GM12878 (cell line): ENCODE results near the gene ZNF765. TPM values are rescaled to one million over a fixed set of nuclear protein-coding genes. Genes with fewer than 3 reads are reported as not detected.
"Not testable (repeated sequence)": the region's sequence is repeated elsewhere in the genome, so short reads cannot be mapped to it uniquely, and the experiment has no call there.

Experiments
- ATAC-seq: fragments of 200-7000 bp; cut with Tn5 transposase; 3 replicates; pipeline ENCODE4 v1.9.1; 2020; ENCODE audit warnings: mild to moderate bottlenecking, moderate library complexity
- BruUV-seq: library from RNA; stranded (reverse); fragments of 400-500 nt; replicated peaks from 2 replicates; lab custom pipeline; 2021; lab: Mats Ljungman, UMichigan
- CTCF ChIA-PET: fragments of 300-600 bp; sonication (Branson Sonifier 250); formaldehyde crosslinking; extraction: SDS; loops from one replicate; lab custom pipeline; 2021; ENCODE audit warnings: inconsistent platforms; lab: Yijun Ruan, JAX
- POLR2A ChIA-PET: fragments of 350-600 bp; formaldehyde crosslinking; extraction: SDS; loops from one replicate; lab custom pipeline; 2021; ENCODE audit warnings: inconsistent platforms; lab: Charles Lee
- RAD21 ChIA-PET: fragments of 300-600 bp; sonication (Branson Sonifier 250); formaldehyde crosslinking; loops from one replicate; lab custom pipeline; 2023; ENCODE audit warnings: antibody characterized with exemption; ENCODE audit not compliant: unreplicated experiment; lab: Charles Lee
- SMC1A ChIA-PET: fragments of 300-600 bp; sonication (Branson Sonifier 250); formaldehyde crosslinking; loops from one replicate; lab custom pipeline; 2023; ENCODE audit not compliant: unreplicated experiment, uncharacterized antibody; lab: Charles Lee
- DNase-seq: peaks from one replicate; pipeline ENCODE4 v3.0.0-alpha.2; 2011; ENCODE audit warnings: low read depth, low spot score
- FAIRE-seq: peaks from 3 replicates; lab custom pipeline; 2011; peaks lifted over from hg19 to GRCh38; lab: Jason Lieb, UNC
- H2AFZ ChIP-seq: 2 replicates; pipeline ENCODE4 v1.6.0; 2011; ENCODE audit warnings: low read depth, low read length, control low read depth; ENCODE audit not compliant: control insufficient read depth
- H3K27ac ChIP-seq: 2 replicates; pipeline ENCODE4 v1.5.1; 2011; ENCODE audit warnings: control low read depth; ENCODE audit not compliant: control insufficient read depth, insufficient read depth
- H3K27me3 ChIP-seq, 2 experiments: replicated peaks in 1 of 2; 2 replicates each; pipeline versions ENCODE4 v1.6.0 to v1.6.1; 2011; ENCODE audit warnings: low read length in 1 of 2; ENCODE audit not compliant: control insufficient read depth in 2 of 2, insufficient read depth in 2 of 2
- H3K36me3 ChIP-seq, 2 experiments: 2 replicates each; pipeline ENCODE4 v1.5.1; 2011; ENCODE audit warnings: low read length in 1 of 2; ENCODE audit not compliant: control insufficient read depth in 2 of 2, insufficient read depth in 2 of 2
- H3K4me1 ChIP-seq: 2 replicates; pipeline ENCODE4 v1.6.1; 2011; ENCODE audit warnings: mild to moderate bottlenecking, low read length, moderate library complexity, mixed read lengths; ENCODE audit not compliant: control insufficient read depth, insufficient read depth
- H3K4me2 ChIP-seq: 2 replicates; pipeline ENCODE4 v1.6.0; 2011; ENCODE audit warnings: control low read depth; ENCODE audit not compliant: control insufficient read depth, insufficient read depth
- H3K4me3 ChIP-seq: fragments of 200-600 bp; sonication (generic); 2 replicates; pipeline ENCODE4 v1.5.1; 2016
- H3K79me2 ChIP-seq: 2 replicates; pipeline ENCODE4 v1.6.0; 2011; ENCODE audit warnings: low read length; ENCODE audit not compliant: control insufficient read depth, insufficient read depth
- H3K9ac ChIP-seq: 2 replicates; pipeline ENCODE4 v1.8.0; 2011; ENCODE audit warnings: low read length, control low read depth, mixed read lengths; ENCODE audit not compliant: control insufficient read depth, insufficient read depth
- H3K9me3 ChIP-seq: replicated peaks from 3 replicates; pipeline ENCODE4 v1.5.1; 2011; ENCODE audit warnings: mild to moderate bottlenecking, low read length; ENCODE audit not compliant: control insufficient read depth, insufficient read depth
- H4K20me1 ChIP-seq: 2 replicates; pipeline ENCODE4 v1.6.0; 2011; ENCODE audit not compliant: control insufficient read depth, insufficient read depth
- FOS ChIP-seq: IDR thresholded peaks from 3 replicates; pipeline ENCODE4 v1.6.1; 2011; ENCODE audit warnings: borderline replicate concordance; ENCODE audit not compliant: insufficient read length; ENCODE audit errors: extremely low read depth
- SIN3A ChIP-seq: IDR thresholded peaks from 2 replicates; pipeline ENCODE4 v1.6.1; 2012; ENCODE audit warnings: low read depth, low read length, improper control_type of control experiment
- SMAD5 ChIP-seq: IDR thresholded peaks from 2 replicates; pipeline ENCODE4 v1.6.1; 2016; ENCODE audit warnings: antibody characterized with exemption, low read depth
- TCF3 ChIP-seq: IDR thresholded peaks from 2 replicates; pipeline ENCODE4 v1.6.1; 2012; ENCODE audit warnings: low read depth, mild to moderate bottlenecking, low read length, borderline replicate concordance; ENCODE audit not compliant: insufficient read depth
- WGBS: methylation state at CpG from one replicate; pipeline ENCODE4 v1.1.6; 2016; ENCODE audit warnings: low lambda C conversion rate; ENCODE audit not compliant: insufficient replicate concordance, insufficient coverage; ENCODE audit errors: missing lambda C conversion rate; 5-methylcytosine and 5-hydroxymethylcytosine counted together
- in situ Hi-C: fragments of 300-500 bp; cut with MboI; formaldehyde crosslinking; loops from 9 replicates; pipeline ENCODE4 v1.14.3; 2018; ENCODE audit warnings: mixed read lengths
- intact Hi-C: fragments of 100-400 bp; cut with micrococcal nuclease; formaldehyde crosslinking; loops from one replicate; pipeline ENCODE4 v1.14.2; 2022; ENCODE audit not compliant: unreplicated experiment
- polyA plus RNA-seq, 11 experiments: library from polyadenylated mRNA; depleted of rRNA in 4 of 11; unstranded in 6 of 11; stranded (reverse) in 5 of 11; fragments of >200 nt; fragmentation: Nextera tagmentation in 4 of 11; fragmentation: Illumina TruSeq in 1 of 11; extraction: Ambion mirVana in 4 of 11; extraction: Trizol in 1 of 11; gene quantifications; 1 replicate in 1 of 11; 2 replicates in 10 of 11; pipeline versions ENCODE4 v1.2.1 to v1.2.3, GENCODE V29; 2011 to 2016; ENCODE audit warnings: inconsistent platforms in 2 of 11, missing spikeins in 2 of 11, low read depth in 1 of 11
- total RNA-seq, 4 experiments: library from RNA; depleted of rRNA in 3 of 4; stranded (reverse); fragments of >200 nt in 3 of 4; fragmentation: Illumina TruSeq in 1 of 4; extraction: Trizol in 1 of 4; gene quantifications; 2 replicates each; pipeline versions ENCODE4 v1.2.1 to v1.2.3, GENCODE V29; 2013 to 2021

Gene ZNF765
- total and polyA plus RNA-seq, 10 of the 15 experiments (the other 5 are each of a cell fraction or from before 2014, with no cell fraction given): 2.9 to 12.7 (median 7.0) TPM

- Histone ChIP-seq H3K9ac (no peak overlapping the region; the same call in 1 of the 2 replicates), H3K79me2 (peaks cover 8% of the 10 kb centered on the region), H3K36me3 (peaks cover 0 to 12% of the 10 kb centered on the region in 2 experiments; a peak in 3 of 4 replicates), H3K27ac (no peak overlapping the region), H3K4me1 (no peaks in the 10 kb centered on the region), H3K4me2 (peak overlapping the region; percentile 50; the same call in 1 of the 2 replicates), H3K4me3 (peak overlapping the region; percentile 97), H4K20me1 (no peaks in the 10 kb centered on the region), H3K9me3 (peaks cover 7% of the 10 kb centered on the region; the same call in 2 of the 3 replicates), H3K27me3 (no peaks in the 10 kb centered on the region), H2AFZ (no peak overlapping the region)
- 64% methylated on average over 1 of the region's 1 CpG for WGBS
- intact Hi-C loops: no loop called here
- POLR2A ChIA-PET: interaction anchor here (0.6 kb wide), 1 partner anchor 42 kb away, joined by 3 read pairs; no protein-coding TSS in a partner anchor
- TF ChIP-seq FOS: no peak
- TF ChIP-seq TCF3: no peak
- no peak for TF ChIP-seq SMAD5
- TF ChIP-seq SIN3A: no peak
- CTCF ChIA-PET: no interaction called here
- no peak for ATAC-seq
- SMC1A ChIA-PET: interaction anchor here (1.5 kb wide), 1 partner anchor 74 kb away, joined by 4 read pairs; no protein-coding TSS in a partner anchor
- no peak for FAIRE-seq
- in situ Hi-C loops: no loop called here
- RAD21 ChIA-PET: no interaction called here
- BruUV-seq: no TSS peak
- DNase-seq: no peak
Observed at GRCh38 chr19:53396525-53396868, 1.5 kb downstream of the ZNF765 start.

- POLR2A ChIA-PET, H3K79me2 ChIP-seq, CTCF ChIA-PET, in situ Hi-C loops, BruUV-seq, H3K4me1 ChIP-seq, H3K4me2 ChIP-seq, H3K27me3 ChIP-seq, DNase-seq, H3K4me3 ChIP-seq, ATAC-seq, H2AFZ ChIP-seq, H3K27ac ChIP-seq, FAIRE-seq, intact Hi-C loops, H3K9ac ChIP-seq, H4K20me1 ChIP-seq, SMC1A ChIA-PET, RAD21 ChIA-PET: not testable (repeated sequence)
- peaks cover 3 to 17% of the 10 kb centered on the region in 2 experiments for H3K36me3 ChIP-seq
- H3K9me3 ChIP-seq: peaks cover 12% of the 10 kb centered on the region; the same call in 2 of the 3 replicates
- 94% methylated on average over 1 of the region's 1 CpG for WGBS
Observed at GRCh38 chr19:53397918-53398317, 3.0 kb downstream of the ZNF765 start.
